ENCODE measurements around the gene BMI1. TPM values are rescaled to one million over a fixed set of nuclear protein-coding genes. Genes with fewer than 3 reads are reported as not detected.

Gene BMI1
- polyA plus RNA-seq, 1 donor (not counting 4 experiments of a cell fraction or from before 2014, with no cell fraction given), result 33.1 TPM

DNA sequence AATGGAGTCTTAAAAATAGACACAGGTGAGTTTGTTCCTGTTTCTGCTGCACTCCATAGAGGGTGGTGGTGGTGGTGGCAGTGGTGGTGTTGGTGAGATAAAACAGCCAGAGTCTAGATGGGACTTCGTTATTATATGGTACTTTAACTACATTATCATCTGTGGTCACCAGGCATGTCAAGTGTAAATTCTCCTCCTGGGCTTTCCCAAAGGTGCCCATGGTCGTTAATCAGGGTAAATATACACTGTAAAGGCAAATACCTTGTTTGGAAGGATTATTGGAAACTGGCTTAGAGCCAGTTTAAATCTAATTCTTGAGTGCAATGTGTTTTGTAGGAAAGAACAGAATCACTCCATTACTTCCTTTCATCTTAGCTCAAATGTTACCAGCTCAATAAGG is 26.2 kb upstream of the BMI1 start:
- no peaks in the 10 kb centered on the region for H3K79me2 ChIP-seq (ENCODE audit: control insufficient read depth, insufficient read depth, low read length)
- no peaks in the 10 kb centered on the region for H3K36me3 ChIP-seq (ENCODE audit: control insufficient read depth in 2 of 2, extremely low read depth in 1 of 2, insufficient read depth in 2 of 2, low read length in 2 of 2)
- no peak overlapping the region for H3K9ac ChIP-seq (ENCODE audit: control insufficient read depth, extremely low read depth, insufficient read depth, low read length)
- H3K4me1 ChIP-seq (ENCODE audit: control insufficient read depth, extremely low read depth, insufficient read depth, low read length), result no peaks in the 10 kb centered on the region
- dilution Hi-C loops (cut with MboI; ENCODE audit: extremely low pct_ligation_motif_present, low sequenced_read_pairs), result no loop called here
- H4K20me1 ChIP-seq (ENCODE audit: control insufficient read depth, extremely low read depth, insufficient read depth, low read length), result no peaks in the 10 kb centered on the region
- no peak for FAIRE-seq
- no peaks in the 10 kb centered on the region for H3K9me1 ChIP-seq (ENCODE audit: control insufficient read depth, extremely low read depth, insufficient read depth, low read length)
- H2AFZ ChIP-seq (ENCODE audit: control insufficient read depth, low read length), result no peak overlapping the region
- no peak overlapping the region for H3K4me3 ChIP-seq (ENCODE audit: control insufficient read depth in 2 of 3, extremely low read depth in 1 of 3, insufficient read depth in 2 of 3, low read depth in 1 of 3, low read length in 3 of 3)
- H3K9me3 ChIP-seq (ENCODE audit: control insufficient read depth, low read depth, low read length), result no peaks in the 10 kb centered on the region
- no peak for TF ChIP-seq CTCF (optimal IDR thresholded peaks at IDR 0.05 in 1 of 3, IDR thresholded peaks at IDR 0.05 in 1 of 3, conservative IDR thresholded peaks at IDR 0.05 in 1 of 3; ENCODE audit: extremely low read depth in 1 of 3, insufficient read depth in 2 of 3, low read length in 3 of 3)
- no peak for TF ChIP-seq EZH2 (IDR thresholded peaks at IDR 0.05; ENCODE audit: low read length)
- no peak for DNase-seq (ENCODE audit: low read depth, low spot score)
- H3K4me2 ChIP-seq (ENCODE audit: control insufficient read depth, extremely low read depth, insufficient read depth, low read depth, low read length), result no peak overlapping the region
- H3K27ac ChIP-seq (ENCODE audit: control insufficient read depth, insufficient read depth, low read length), result no peak overlapping the region
- no peaks in the 10 kb centered on the region for H3K27me3 ChIP-seq (ENCODE audit: control insufficient read depth, extremely low read depth, insufficient read depth, low read length)

DNA sequence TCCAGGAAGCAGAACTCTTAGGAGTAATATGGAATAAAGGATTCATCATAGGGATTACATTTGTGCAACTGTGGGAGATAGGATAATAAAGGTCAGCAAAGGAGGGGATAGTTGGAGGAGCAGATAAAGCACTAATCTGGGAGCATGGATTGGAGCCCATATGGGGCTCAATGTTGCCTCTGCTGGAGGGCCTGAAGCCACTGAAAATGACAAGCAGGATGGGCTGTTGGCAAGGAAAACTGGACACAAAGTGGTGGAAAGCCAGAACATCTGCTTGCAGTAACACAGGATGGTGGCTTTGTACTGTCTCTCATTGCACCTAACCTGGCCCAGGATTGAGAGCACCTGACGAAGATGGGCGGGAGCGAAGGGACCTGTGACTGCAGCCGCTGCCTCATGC is 19.7 kb upstream of the BMI1 start:
- Histone ChIP-seq H3K4me1 (ENCODE audit: control insufficient read depth, extremely low read depth, insufficient read depth, low read length) (no peaks in the 10 kb centered on the region), H3K79me2 (ENCODE audit: control insufficient read depth, insufficient read depth, low read length) (no peaks in the 10 kb centered on the region), H3K9me1 (ENCODE audit: control insufficient read depth, extremely low read depth, insufficient read depth, low read length) (no peaks in the 10 kb centered on the region), H3K4me3 (ENCODE audit: control insufficient read depth in 2 of 3, extremely low read depth in 1 of 3, insufficient read depth in 2 of 3, low read depth in 1 of 3, low read length in 3 of 3) (no peak overlapping the region), H3K36me3 (ENCODE audit: control insufficient read depth in 2 of 2, extremely low read depth in 1 of 2, insufficient read depth in 2 of 2, low read length in 2 of 2) (no peaks in the 10 kb centered on the region), H3K27ac (ENCODE audit: control insufficient read depth, insufficient read depth, low read length) (no peak overlapping the region), H3K27me3 (ENCODE audit: control insufficient read depth, extremely low read depth, insufficient read depth, low read length) (no peaks in the 10 kb centered on the region), H3K9me3 (ENCODE audit: control insufficient read depth, low read depth, low read length) (no peaks in the 10 kb centered on the region), H4K20me1 (ENCODE audit: control insufficient read depth, extremely low read depth, insufficient read depth, low read length) (no peaks in the 10 kb centered on the region), H3K9ac (ENCODE audit: control insufficient read depth, extremely low read depth, insufficient read depth, low read length) (no peak overlapping the region), H3K4me2 (ENCODE audit: control insufficient read depth, extremely low read depth, insufficient read depth, low read depth, low read length) (no peak overlapping the region), H2AFZ (ENCODE audit: control insufficient read depth, low read length) (no peak overlapping the region)
- DNase-seq (ENCODE audit: low read depth, low spot score) (no peak), FAIRE-seq (no peak)
- no peak for TF ChIP-seq EZH2 (IDR thresholded peaks at IDR 0.05; ENCODE audit: low read length)
- TF ChIP-seq CTCF (optimal IDR thresholded peaks at IDR 0.05 in 1 of 3, IDR thresholded peaks at IDR 0.05 in 1 of 3, conservative IDR thresholded peaks at IDR 0.05 in 1 of 3; ENCODE audit: extremely low read depth in 1 of 3, insufficient read depth in 2 of 3, low read length in 3 of 3), result no peak
- dilution Hi-C loops (cut with MboI; ENCODE audit: extremely low pct_ligation_motif_present, low sequenced_read_pairs), result no loop called here
